Panc1 (cell line): ENCODE data around the gene FBXL17.

Experiments used
- POLR2AphosphoS5 ChIP-seq: IDR thresholded peaks from 2 replicates; pipeline ENCODE4 v1.6.1; 2012; ENCODE audit warnings: mild to moderate bottlenecking, low read depth, low read length, moderate library complexity
- SIN3A ChIP-seq: IDR thresholded peaks from 2 replicates; pipeline ENCODE4 v1.6.1; 2012; ENCODE audit warnings: low read depth, mild to moderate bottlenecking, low read length, moderate library complexity, borderline replicate concordance; ENCODE audit not compliant: insufficient read depth
- TCF7L2 ChIP-seq: IDR thresholded peaks from 2 replicates; pipeline ENCODE4 v1.6.1; 2011; ENCODE audit warnings: mild to moderate bottlenecking, low read depth, low read length, inconsistent platforms
- TF ChIP-seq, protein P1 (sequence below): fragments of 450-650 bp; IDR thresholded peaks from 2 replicates; pipeline ENCODE4 v1.5.1; 2017; ENCODE audit warnings: mild to moderate bottlenecking
- TF ChIP-seq, protein P2 (sequence below), 2 experiments: IDR thresholded peaks; 2 replicates each; pipeline ENCODE4 v1.6.1; 2011 to 2012; ENCODE audit warnings: low read depth in 2 of 2, control low read depth in 1 of 2, low read length in 1 of 2, mild to moderate bottlenecking in 1 of 2, moderate library complexity in 1 of 2; ENCODE audit not compliant: insufficient read depth in 1 of 2

DNA sequence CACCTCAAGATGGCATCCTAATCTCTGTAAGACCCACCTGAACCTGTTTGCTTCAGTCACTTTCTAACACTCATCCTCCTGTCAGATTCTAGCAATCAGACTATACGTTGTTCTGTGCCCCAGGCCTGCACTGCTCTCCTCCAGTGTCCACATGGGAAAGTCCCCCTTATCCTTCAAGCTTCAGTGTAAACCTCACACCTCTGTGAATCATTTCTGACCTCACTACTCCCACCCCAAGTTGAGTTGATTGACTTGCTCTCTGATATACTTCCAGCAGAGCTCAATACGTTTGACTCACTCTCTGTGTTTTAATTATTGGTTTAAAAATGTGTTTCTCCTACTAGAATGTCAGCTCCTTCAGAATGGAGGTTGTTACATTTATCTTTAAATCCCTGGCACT is 240.2 kb downstream of the FBXL17 start:
- TF ChIP-seq, protein P1, sequence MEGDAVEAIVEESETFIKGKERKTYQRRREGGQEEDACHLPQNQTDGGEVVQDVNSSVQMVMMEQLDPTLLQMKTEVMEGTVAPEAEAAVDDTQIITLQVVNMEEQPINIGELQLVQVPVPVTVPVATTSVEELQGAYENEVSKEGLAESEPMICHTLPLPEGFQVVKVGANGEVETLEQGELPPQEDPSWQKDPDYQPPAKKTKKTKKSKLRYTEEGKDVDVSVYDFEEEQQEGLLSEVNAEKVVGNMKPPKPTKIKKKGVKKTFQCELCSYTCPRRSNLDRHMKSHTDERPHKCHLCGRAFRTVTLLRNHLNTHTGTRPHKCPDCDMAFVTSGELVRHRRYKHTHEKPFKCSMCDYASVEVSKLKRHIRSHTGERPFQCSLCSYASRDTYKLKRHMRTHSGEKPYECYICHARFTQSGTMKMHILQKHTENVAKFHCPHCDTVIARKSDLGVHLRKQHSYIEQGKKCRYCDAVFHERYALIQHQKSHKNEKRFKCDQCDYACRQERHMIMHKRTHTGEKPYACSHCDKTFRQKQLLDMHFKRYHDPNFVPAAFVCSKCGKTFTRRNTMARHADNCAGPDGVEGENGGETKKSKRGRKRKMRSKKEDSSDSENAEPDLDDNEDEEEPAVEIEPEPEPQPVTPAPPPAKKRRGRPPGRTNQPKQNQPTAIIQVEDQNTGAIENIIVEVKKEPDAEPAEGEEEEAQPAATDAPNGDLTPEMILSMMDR = no peak
- TF ChIP-seq POLR2AphosphoS5 (no peak), SIN3A (no peak), TCF7L2 (no peak)
- TF ChIP-seq, protein P2, sequence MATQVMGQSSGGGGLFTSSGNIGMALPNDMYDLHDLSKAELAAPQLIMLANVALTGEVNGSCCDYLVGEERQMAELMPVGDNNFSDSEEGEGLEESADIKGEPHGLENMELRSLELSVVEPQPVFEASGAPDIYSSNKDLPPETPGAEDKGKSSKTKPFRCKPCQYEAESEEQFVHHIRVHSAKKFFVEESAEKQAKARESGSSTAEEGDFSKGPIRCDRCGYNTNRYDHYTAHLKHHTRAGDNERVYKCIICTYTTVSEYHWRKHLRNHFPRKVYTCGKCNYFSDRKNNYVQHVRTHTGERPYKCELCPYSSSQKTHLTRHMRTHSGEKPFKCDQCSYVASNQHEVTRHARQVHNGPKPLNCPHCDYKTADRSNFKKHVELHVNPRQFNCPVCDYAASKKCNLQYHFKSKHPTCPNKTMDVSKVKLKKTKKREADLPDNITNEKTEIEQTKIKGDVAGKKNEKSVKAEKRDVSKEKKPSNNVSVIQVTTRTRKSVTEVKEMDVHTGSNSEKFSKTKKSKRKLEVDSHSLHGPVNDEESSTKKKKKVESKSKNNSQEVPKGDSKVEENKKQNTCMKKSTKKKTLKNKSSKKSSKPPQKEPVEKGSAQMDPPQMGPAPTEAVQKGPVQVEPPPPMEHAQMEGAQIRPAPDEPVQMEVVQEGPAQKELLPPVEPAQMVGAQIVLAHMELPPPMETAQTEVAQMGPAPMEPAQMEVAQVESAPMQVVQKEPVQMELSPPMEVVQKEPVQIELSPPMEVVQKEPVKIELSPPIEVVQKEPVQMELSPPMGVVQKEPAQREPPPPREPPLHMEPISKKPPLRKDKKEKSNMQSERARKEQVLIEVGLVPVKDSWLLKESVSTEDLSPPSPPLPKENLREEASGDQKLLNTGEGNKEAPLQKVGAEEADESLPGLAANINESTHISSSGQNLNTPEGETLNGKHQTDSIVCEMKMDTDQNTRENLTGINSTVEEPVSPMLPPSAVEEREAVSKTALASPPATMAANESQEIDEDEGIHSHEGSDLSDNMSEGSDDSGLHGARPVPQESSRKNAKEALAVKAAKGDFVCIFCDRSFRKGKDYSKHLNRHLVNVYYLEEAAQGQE (IDR thresholded peaks at IDR 0.05; ENCODE audit: insufficient read depth in 1 of 2, low read depth in 2 of 2, low read length in 1 of 2) = no peak
